Bronchial epithelial cell (primary cell): Measurements from ENCODE around the gene MARK1. TPM values are rescaled to one million over a fixed set of nuclear protein-coding genes. Genes with fewer than 3 reads are reported as not detected.

Experiments
- DNase-seq: peaks from one replicate; pipeline ENCODE4 v3.0.0-alpha.2; 2010; ENCODE audit warnings: low read depth
- FAIRE-seq: peaks from 2 replicates; lab custom pipeline; 2011; peaks lifted over from hg19 to GRCh38; lab: Jason Lieb, UNC
- H3K27me3 ChIP-seq: 2 replicates; pipeline ENCODE4 v1.5.1; 2011; ENCODE audit warnings: low read length; ENCODE audit not compliant: control insufficient read depth, insufficient read depth
- H3K36me3 ChIP-seq: 2 replicates; pipeline ENCODE4 v1.5.1; 2011; ENCODE audit warnings: low read length; ENCODE audit not compliant: control insufficient read depth, insufficient read depth
- H3K4me3 ChIP-seq: 2 replicates; pipeline ENCODE4 v1.5.1; 2011; ENCODE audit warnings: mild to moderate bottlenecking, low read depth, low read length, control low read depth
- total RNA-seq: library from RNA; depleted of rRNA; stranded (reverse); fragments of >200 nt; gene quantifications from 2 replicates; pipeline ENCODE4 v1.2.1, GENCODE V29; 2014
- TF ChIP-seq, protein P1 (sequence below): IDR thresholded peaks from 2 replicates; pipeline ENCODE4 v1.5.1; 2011; ENCODE audit warnings: mild to moderate bottlenecking, moderate library complexity, low read length, control low read depth, inconsistent platforms; ENCODE audit not compliant: insufficient read depth, severe bottlenecking

Gene MARK1
- total RNA-seq, 1 donor from 2014 or later = 3.9 TPM

DNA sequence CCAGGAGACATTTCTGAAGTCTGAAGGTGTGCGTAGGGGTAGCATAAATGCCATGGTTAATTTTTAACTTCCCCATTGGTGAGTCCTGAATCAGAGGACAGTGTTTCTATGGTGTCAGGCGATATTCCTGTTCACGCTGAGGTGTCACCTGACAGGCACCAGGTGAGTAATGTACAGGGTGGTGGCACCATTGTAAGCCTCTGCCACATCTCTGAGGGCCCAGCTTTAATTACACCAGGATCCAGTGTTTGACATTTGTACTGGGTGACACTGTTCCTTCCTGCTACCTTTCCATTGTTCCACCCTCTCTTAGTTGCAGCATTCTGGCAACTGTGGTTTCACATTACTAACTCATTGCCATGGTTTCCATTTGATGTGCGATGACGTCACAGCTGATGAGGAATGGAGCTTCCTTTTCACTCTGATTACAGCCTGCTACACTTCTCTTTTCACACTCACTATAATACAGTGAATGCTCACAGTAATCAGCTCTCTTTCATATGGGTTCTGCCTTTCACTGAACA, 40.6 kb upstream of the MARK1 start:
- DNase-seq = peak; percentile 80

DNA sequence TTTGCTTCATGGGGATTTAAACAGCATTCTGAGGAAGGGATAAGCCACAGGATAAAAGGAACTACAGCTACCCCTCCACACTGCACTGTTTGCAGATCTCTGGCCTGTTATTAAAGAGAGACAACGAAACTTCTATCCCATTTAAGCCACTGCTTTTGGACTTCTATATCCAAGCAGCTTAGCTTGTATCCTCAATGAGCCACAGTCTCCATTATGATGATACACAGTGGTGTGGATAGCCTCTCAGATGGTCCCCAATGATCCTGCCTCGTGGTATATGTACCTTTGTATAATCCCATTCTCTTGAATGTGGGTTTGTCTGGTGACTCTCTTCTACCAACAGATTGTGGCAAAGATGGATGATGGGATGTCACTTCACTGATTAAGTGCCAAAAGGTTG, 36.0 kb upstream of the MARK1 start:
- DNase-seq = no peak

More for the DNA sequence above, 40.6 kb upstream of the MARK1 start:
- no peaks in the 10 kb centered on the region for H3K27me3 ChIP-seq
- FAIRE-seq = peak; percentile 86
- TF ChIP-seq, protein P1, sequence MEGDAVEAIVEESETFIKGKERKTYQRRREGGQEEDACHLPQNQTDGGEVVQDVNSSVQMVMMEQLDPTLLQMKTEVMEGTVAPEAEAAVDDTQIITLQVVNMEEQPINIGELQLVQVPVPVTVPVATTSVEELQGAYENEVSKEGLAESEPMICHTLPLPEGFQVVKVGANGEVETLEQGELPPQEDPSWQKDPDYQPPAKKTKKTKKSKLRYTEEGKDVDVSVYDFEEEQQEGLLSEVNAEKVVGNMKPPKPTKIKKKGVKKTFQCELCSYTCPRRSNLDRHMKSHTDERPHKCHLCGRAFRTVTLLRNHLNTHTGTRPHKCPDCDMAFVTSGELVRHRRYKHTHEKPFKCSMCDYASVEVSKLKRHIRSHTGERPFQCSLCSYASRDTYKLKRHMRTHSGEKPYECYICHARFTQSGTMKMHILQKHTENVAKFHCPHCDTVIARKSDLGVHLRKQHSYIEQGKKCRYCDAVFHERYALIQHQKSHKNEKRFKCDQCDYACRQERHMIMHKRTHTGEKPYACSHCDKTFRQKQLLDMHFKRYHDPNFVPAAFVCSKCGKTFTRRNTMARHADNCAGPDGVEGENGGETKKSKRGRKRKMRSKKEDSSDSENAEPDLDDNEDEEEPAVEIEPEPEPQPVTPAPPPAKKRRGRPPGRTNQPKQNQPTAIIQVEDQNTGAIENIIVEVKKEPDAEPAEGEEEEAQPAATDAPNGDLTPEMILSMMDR = no peak
- H3K4me3 ChIP-seq = no peak overlapping the region
- H3K36me3 ChIP-seq = no peaks in the 10 kb centered on the region

DNA sequence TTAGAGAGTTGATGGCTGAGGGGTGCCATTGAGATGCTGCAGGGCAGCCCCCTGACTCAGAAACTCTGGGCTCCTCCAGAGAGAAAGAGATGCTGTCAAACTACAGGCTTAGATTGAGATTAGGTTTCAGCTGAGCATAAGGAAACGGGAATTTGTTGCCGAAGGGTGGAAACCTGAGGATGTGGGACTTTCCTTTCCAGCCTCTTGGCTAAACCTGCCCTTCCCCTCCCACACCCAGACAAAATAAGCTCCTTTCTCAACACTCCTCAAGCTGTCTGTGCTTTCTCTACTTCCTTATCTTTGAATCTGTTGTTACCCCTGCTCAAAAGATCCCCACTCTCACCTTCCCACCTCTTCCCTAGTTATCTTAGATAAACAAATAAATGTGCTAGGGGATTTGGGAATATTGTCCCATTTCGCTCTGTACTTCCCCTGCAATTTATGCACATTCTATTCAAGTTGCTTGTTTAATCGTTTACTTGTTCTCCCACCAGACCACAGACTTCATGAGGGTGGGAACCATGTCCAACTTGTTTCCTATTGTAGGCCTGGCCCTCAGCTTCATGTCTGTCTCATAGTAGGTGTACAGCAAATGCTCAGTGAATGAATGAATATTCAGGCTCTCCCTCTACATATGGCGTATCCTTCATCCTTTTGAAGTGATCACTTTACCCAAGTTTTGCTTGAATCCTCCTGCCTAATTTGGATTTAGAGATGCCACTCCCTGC, 30.6 kb upstream of the MARK1 start:
- TF ChIP-seq, protein P1 = no peak
- FAIRE-seq = no peak
- Histone ChIP-seq H3K36me3 (no peaks in the 10 kb centered on the region), H3K4me3 (no peak overlapping the region), H3K27me3 (no peaks in the 10 kb centered on the region)
- peak; percentile 89 for DNase-seq

More for the DNA sequence above, 36.0 kb upstream of the MARK1 start:
- no peaks in the 10 kb centered on the region for H3K36me3 ChIP-seq
- TF ChIP-seq, protein P1 = no peak
- H3K27me3 ChIP-seq = no peaks in the 10 kb centered on the region
- no peak for FAIRE-seq
- H3K4me3 ChIP-seq = no peak overlapping the region

DNA sequence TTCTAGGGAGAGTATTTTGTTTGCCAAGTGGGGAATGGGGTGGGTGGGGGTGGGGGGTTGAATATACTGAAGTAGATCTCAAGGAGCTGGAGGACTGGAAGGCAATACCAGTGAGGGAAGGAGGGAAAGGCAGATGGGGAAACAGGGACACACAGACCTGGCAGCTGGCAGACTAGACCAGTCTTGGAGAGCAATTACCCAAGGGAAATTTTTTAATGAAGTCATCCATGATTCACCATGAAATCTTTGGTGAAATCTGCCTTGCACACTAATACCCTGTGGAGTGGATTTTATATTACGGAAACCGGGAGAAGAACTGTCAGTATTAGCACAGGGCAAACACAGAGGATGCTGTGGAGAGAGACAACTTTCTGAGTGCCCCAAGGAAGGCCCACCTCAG, 29.7 kb upstream of the MARK1 start:
- DNase-seq (peak; percentile 95), FAIRE-seq (peak; percentile 91)
- Histone ChIP-seq H3K4me3 (no peak overlapping the region), H3K36me3 (no peaks in the 10 kb centered on the region), H3K27me3 (no peaks in the 10 kb centered on the region)
- TF ChIP-seq, protein P1 = no peak

DNA sequence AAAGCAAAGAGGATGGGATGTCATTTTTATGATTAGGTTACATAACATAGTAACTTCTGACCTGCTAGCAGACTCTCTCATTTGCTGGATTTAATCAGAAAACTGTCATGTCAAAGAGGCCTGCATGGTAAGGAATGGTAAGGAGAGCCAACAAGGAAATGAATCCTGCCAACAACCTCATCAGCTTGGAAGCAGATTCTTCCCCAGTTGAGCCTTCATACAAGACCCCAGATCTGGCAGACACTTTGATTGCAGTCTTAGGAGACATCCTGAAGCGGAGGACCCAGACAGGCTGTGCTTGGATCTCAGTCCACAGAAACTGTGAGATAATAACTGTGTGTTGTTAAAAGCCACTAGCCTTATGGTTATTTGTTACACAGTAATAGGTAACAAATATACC, 27.6 kb upstream of the MARK1 start:
- TF ChIP-seq, protein P1 = no peak
- H3K36me3 ChIP-seq = no peaks in the 10 kb centered on the region
- DNase-seq (no peak), FAIRE-seq (no peak)
- H3K4me3 ChIP-seq = no peak overlapping the region
- H3K27me3 ChIP-seq = no peaks in the 10 kb centered on the region
